SKM-1 (cell line): ENCODE measurements around the gene MPPE1.
"Not testable (repeated sequence)": the region's sequence is repeated elsewhere in the genome, so short reads cannot be mapped to it uniquely, and the experiment has no call there.

Experiments used
- DNase-seq: peaks from one replicate; lab custom pipeline; 2025; ENCODE audit not compliant: unreplicated experiment; lab: John Stamatoyannopoulos, UW

MPPE1 gene

DNA sequence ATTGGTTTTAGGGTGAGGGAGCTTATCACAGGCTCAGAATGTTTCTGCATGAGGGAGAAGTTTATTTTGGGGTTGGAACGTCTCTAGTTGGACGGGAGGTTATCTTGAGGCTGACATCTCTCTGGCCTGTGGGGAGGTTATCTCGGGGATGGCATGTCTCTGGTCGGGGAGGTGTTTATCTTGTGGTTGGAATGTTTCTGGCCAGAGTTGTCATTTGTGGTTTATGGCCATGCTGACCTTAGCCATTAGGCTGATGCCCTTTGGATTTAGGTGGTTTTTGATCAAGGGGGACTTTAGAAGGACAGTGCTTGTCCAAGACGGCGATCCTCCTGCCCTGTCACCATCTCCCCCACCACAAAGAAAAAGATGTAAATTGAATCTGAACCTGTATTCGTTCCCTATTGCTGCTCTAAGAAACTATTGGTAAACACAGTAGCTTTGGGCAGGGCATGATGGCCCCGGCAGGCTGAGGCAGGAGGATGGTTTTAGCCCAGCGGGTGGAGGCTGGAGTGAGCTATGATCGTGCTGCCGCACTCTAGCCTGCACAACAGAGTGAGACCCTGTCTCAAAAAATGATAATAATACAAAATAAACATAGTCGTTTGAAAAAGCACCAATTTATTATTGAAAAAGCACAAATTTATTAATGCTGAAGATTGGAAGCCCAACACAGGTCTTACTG is 17.8 kb upstream of the MPPE1 start:
- DNase-seq = no peak

GRCh38 chr18:11923450-11923849 is 15.3 kb upstream of the MPPE1 start:
- no peak for DNase-seq

GRCh38 chr18:11919522-11919921 is 11.4 kb upstream of the MPPE1 start:
- not testable (repeated sequence) for DNase-seq

DNA sequence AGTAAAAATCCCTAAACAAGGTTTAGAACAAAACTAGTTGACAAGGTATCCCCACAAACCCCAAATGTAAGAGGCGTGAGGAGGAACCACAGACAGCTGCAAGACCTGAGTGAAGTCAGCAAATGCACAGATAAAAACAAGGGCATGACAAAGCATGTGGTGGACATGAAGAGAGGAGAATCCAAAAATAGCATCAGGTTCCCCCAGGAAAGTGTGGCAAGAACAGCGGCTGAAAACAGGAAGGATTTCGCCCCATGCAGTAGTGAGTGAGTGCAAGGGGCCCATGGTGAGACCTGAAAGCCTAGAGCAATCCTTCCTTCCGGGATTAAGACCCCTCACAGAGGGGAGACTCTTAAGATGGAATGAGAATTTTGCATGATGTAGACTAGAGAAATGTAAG is 8.8 kb upstream of the MPPE1 start:
- peak; percentile 36 for DNase-seq

GRCh38 chr18:11909591-11910026 is 1.5 kb upstream of the MPPE1 start:
- DNase-seq = peak; percentile 20

- no peak for DNase-seq
Measured at GRCh38 chr18:11909061-11909455, 941 bp upstream of the MPPE1 start.

- DNase-seq = no peak
Measured at GRCh38 chr18:11906926-11907874, 917 bp downstream of the MPPE1 start.

DNA sequence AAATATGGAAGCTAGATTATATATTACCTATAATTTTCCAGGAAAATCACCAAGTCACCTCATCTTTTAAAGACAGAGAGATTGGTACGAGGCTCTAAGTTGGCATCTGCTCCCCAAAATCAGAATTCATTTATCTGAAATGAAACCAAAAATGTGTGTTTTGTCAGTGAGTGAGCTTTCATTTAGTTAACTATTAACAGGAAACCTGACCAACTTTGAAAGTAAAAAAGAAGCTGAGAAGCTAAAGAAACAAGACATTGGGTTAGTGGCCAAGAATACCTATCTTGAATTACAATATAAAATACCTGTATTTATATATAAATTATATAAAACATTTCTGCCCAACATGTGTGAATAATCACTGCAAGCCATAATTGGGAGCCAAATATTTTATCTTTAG is 1.9 kb downstream of the MPPE1 start:
- no peak for DNase-seq

GRCh38 chr18:11905613-11906012 is 2.5 kb downstream of the MPPE1 start:
- DNase-seq = no peak

- no peak for DNase-seq
Measured at GRCh38 chr18:11902522-11903292, 5.4 kb downstream of the MPPE1 start.

DNA sequence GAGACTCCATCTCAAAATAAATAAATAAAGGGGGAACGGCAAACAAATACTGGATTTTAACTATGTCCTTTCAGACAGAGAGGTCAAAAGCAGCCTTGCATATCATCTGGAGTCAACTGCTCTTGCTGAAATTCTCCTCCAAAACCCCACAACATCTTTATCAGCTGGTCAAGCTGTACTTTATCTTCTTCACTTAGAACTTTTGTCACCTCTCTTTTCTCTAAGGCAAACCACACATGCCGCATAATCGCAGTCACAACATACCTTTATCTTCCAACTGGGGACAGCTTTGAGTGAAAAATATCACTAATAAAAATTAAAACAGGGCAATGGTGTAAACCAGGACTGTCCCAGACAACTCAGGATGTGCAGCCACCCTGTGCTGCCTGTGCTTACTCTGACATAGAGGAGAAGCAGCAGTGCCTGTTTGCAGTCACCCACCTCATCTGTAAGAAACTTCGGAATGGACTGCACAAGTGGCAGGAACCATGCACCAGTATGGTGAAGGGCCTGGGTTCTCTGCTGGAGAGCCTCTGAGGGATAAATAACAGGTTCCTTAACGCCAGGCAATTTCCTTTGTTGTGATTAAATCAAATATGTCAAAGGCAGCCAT is 6.2 kb downstream of the MPPE1 start:
- no peak for DNase-seq

- DNase-seq = no peak
Measured at GRCh38 chr18:11899063-11899462, 9.1 kb downstream of the MPPE1 start.

DNA sequence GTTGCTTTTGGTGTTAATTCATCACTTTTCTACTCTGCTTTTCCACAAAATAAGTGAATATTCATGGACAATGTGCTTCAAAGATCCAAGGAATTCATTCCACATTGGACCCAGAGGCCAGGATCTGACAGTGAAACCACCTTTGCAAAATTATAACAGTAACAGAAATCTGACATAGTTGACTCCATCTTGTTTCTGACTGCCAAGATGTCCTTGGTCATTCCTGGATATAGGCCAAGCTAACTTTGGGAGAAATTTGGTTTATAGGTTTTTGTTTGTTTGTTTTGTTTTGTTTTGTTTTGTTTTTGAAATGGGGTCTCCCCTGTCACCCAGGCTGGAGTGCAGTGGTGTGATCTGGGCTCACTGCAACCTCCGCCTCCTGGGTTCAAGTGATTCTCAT is 10.3 kb downstream of the MPPE1 start:
- DNase-seq = no peak

- not testable (repeated sequence) for DNase-seq
Measured at GRCh38 chr18:11892438-11892837, 15.7 kb downstream of the MPPE1 start.

- DNase-seq = no peak
Measured at GRCh38 chr18:11891737-11892136, 16.4 kb downstream of the MPPE1 start.

- DNase-seq = no peak
Measured at GRCh38 chr18:11889284-11889683, 18.8 kb downstream of the MPPE1 start.

- DNase-seq = no peak
Measured at GRCh38 chr18:11888726-11889125, 19.4 kb downstream of the MPPE1 start.

DNA sequence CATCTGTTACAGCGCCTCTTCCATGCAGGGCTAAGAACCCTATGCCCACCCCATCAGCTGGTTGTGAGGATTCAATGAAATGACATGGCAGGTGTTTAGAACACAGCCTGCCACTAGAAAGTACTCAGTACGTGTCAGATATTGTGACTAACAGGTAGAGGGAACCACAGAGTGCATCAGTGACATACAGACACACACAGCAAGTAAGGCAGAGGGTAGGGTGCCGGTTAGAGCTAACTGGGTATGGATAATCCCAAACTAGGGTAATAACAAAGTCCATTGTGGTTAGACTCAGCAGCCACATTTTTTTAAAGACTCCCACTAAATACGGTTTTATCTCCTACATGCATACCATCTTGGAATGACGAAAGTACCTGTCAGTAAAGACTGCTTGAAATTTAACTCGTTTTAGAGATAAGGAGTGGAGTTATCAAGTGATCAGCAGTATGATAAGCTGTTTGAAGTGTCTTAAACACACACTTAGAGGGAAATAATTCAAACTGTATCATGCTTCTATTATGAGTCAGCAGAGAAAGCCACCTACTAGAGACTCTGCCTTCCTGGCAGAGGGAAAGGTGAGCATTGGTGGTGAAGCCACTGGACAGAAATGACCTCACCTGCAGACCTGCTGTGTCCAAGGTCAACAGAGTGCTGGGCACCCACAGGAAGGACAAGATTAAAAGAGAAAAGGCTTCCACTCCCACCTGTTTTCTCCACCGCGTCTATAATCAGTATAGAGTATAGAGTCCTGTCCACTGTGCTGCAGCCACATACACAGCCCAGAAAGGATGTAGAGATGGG is 20.6 kb downstream of the MPPE1 start:
- no peak for DNase-seq

GRCh38 chr18:11886577-11887110 is 21.5 kb downstream of the MPPE1 start:
- DNase-seq = no peak
